Osteoblast (primary cell): ENCODE measurements around the gene CTDP1. TPM values are rescaled to one million over a fixed set of nuclear protein-coding genes. Genes with fewer than 3 reads are reported as not detected.

ENCODE experiments used
- DNase-seq: peaks from one replicate; pipeline ENCODE4 v3.0.0; 2011; ENCODE audit warnings: low spot score, mixed read lengths; ENCODE audit not compliant: insufficient read length; ENCODE audit errors: missing footprints
- H2AFZ ChIP-seq: 2 replicates; pipeline ENCODE4 v1.6.0; 2011; ENCODE audit warnings: mild to moderate bottlenecking, low read length
- H3K27ac ChIP-seq: 2 replicates; pipeline ENCODE4 v1.5.1; 2011; ENCODE audit warnings: mild to moderate bottlenecking, low read depth, low read length, moderate library complexity
- H3K27me3 ChIP-seq: 2 replicates; pipeline ENCODE4 v1.6.0; 2012; ENCODE audit warnings: mild to moderate bottlenecking, control low read depth, inconsistent platforms, low read length, moderate library complexity; ENCODE audit not compliant: insufficient read depth
- H3K36me3 ChIP-seq: 2 replicates; pipeline ENCODE4 v1.5.1; 2011; ENCODE audit warnings: mild to moderate bottlenecking, low read length, control low read depth, moderate library complexity; ENCODE audit not compliant: insufficient read depth
- H3K4me1 ChIP-seq: 2 replicates; pipeline ENCODE4 v1.5.1; 2011; ENCODE audit warnings: mild to moderate bottlenecking, low read length, control low read depth, moderate library complexity; ENCODE audit not compliant: insufficient read depth
- H3K4me2 ChIP-seq: 2 replicates; pipeline ENCODE4 v1.6.0; 2011; ENCODE audit warnings: mild to moderate bottlenecking, low read length; ENCODE audit not compliant: insufficient read depth
- H3K4me3 ChIP-seq: fragments of 200-600 bp; sonication (generic); 3 replicates; pipeline ENCODE4 v1.5.1; 2012; ENCODE audit warnings: mild to moderate bottlenecking, low read length, inconsistent platforms; ENCODE audit not compliant: insufficient read depth
- H3K79me2 ChIP-seq: 2 replicates; pipeline ENCODE4 v1.6.0; 2012; ENCODE audit warnings: mild to moderate bottlenecking, low read length, control low read depth, inconsistent platforms; ENCODE audit not compliant: insufficient read depth
- H3K9me3 ChIP-seq: 2 replicates; pipeline ENCODE4 v1.5.1; 2011; ENCODE audit warnings: low read depth, low read length, control low read depth
- H4K20me1 ChIP-seq: 2 replicates; pipeline ENCODE4 v1.6.0; 2012; ENCODE audit warnings: mild to moderate bottlenecking, low read length, control low read depth; ENCODE audit not compliant: insufficient read depth
- total RNA-seq: library from RNA; depleted of rRNA; stranded (reverse); fragments of >200 nt; gene quantifications from 2 replicates; pipeline ENCODE4 v1.2.3, GENCODE V29; 2012
- TF ChIP-seq, protein P1 (sequence below): IDR thresholded peaks from 2 replicates; pipeline ENCODE4 v1.5.1; 2011; ENCODE audit warnings: mild to moderate bottlenecking, low read depth, low read length, moderate library complexity; ENCODE audit errors: extremely low read depth

The CTDP1 gene
- total RNA-seq, 1 donor: 26.8 TPM

DNA sequence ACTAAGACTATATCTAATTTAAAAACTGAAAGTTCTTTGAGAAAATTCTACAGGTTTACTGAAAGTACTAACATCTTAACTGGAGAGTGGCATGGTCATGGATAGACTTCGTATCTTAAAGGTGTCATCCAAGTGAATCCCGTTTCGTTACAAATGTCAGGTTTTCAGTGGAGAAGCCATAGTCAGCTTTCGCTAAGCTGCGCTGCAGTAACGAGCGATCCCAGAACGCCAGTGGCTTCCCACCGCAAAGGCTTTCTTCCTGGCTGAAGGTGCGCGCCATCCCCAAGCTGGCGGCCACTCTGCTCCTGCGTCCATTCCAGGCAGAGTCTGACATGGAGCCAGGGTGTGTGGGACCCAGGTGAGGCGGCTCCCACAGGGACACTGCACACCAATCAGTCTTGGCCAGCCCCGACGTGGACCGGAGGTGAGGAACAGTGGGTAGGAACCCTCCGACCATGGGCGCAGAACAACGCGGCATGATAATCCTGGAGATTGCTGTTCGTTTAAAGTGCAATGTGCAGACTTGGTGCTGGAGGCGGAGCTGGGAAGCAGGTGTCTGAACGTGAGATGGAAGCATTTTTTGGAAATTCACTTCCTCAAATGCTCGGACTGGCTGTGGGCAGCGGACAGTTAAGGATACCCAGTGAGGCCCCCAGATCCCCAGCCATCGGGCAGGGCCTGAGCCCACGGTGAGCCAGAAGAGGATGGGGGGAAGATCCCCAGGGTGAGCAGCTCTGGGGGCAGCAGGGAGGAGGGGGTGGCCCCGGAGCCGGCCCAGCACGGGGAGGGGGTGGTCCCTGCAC, 90.3 kb downstream of the CTDP1 start:
- H3K4me2 ChIP-seq: no peak overlapping the region
- H4K20me1 ChIP-seq: no peaks in the 10 kb centered on the region
- H3K9me3 ChIP-seq: peaks cover 2% of the 10 kb centered on the region
- H3K36me3 ChIP-seq: no peaks in the 10 kb centered on the region
- DNase-seq: peak; percentile 89
- peaks cover 3% of the 10 kb centered on the region for H3K27me3 ChIP-seq
- no peaks in the 10 kb centered on the region for H3K79me2 ChIP-seq
- H2AFZ ChIP-seq: no peak overlapping the region
- H3K27ac ChIP-seq: no peak overlapping the region
- H3K4me3 ChIP-seq: no peak overlapping the region
- TF ChIP-seq, protein P1, sequence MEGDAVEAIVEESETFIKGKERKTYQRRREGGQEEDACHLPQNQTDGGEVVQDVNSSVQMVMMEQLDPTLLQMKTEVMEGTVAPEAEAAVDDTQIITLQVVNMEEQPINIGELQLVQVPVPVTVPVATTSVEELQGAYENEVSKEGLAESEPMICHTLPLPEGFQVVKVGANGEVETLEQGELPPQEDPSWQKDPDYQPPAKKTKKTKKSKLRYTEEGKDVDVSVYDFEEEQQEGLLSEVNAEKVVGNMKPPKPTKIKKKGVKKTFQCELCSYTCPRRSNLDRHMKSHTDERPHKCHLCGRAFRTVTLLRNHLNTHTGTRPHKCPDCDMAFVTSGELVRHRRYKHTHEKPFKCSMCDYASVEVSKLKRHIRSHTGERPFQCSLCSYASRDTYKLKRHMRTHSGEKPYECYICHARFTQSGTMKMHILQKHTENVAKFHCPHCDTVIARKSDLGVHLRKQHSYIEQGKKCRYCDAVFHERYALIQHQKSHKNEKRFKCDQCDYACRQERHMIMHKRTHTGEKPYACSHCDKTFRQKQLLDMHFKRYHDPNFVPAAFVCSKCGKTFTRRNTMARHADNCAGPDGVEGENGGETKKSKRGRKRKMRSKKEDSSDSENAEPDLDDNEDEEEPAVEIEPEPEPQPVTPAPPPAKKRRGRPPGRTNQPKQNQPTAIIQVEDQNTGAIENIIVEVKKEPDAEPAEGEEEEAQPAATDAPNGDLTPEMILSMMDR: no peak
- peaks cover 6% of the 10 kb centered on the region for H3K4me1 ChIP-seq

DNA sequence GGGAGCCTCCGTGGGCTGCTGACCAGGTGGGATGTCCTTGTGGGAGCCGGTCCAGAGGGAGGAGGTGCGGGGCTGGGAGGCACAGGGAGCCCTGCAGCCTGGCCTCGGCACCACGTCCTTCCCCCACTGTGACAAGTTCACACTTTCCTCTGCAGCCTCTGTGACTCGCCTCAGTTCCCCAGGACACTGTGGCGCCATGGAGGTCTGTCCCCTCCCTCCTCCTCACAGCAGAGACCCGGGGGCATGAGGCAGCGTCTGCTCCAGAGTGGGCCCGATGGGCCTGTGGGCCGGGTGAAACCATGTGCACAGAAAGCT, 90.9 kb downstream of the CTDP1 start:
- Histone ChIP-seq H3K9me3 (peaks cover 2% of the 10 kb centered on the region), H3K27me3 (peaks cover 3% of the 10 kb centered on the region), H2AFZ (no peak overlapping the region), H3K27ac (no peak overlapping the region), H3K4me2 (no peak overlapping the region), H3K36me3 (no peaks in the 10 kb centered on the region), H3K79me2 (no peaks in the 10 kb centered on the region), H3K4me1 (peaks cover 6% of the 10 kb centered on the region), H3K4me3 (no peak overlapping the region), H4K20me1 (no peaks in the 10 kb centered on the region)
- DNase-seq: peak; percentile 79
- TF ChIP-seq, protein P1: no peak

DNA sequence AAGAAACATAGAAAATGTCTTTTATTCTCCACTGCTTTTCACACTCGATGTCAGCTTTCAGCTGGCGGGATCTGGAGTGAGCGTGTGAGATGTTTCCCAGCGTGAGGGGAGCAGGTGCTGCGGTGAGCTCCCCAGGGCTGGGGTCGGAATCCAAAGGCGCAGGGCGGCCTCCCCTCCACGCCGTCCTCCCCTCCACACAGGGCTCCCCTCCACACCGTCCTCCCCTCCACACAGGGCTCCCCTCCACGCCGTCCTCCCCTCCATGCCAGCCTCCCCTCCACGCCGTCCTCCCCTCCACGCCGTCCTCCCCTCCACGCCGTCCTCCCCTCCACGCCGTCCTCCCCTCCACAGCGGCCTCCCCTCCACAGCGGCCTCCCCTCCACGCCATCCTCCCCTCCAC, 91.2 kb downstream of the CTDP1 start:
- Histone ChIP-seq H3K79me2 (no peaks in the 10 kb centered on the region), H2AFZ (no peak overlapping the region), H3K27ac (no peak overlapping the region), H3K27me3 (peaks cover 3% of the 10 kb centered on the region), H4K20me1 (no peaks in the 10 kb centered on the region), H3K4me2 (no peak overlapping the region), H3K4me3 (no peak overlapping the region), H3K4me1 (peaks cover 3% of the 10 kb centered on the region), H3K9me3 (peaks cover 2% of the 10 kb centered on the region), H3K36me3 (no peaks in the 10 kb centered on the region)
- TF ChIP-seq, protein P1: no peak
- peak; percentile 25 for DNase-seq

DNA sequence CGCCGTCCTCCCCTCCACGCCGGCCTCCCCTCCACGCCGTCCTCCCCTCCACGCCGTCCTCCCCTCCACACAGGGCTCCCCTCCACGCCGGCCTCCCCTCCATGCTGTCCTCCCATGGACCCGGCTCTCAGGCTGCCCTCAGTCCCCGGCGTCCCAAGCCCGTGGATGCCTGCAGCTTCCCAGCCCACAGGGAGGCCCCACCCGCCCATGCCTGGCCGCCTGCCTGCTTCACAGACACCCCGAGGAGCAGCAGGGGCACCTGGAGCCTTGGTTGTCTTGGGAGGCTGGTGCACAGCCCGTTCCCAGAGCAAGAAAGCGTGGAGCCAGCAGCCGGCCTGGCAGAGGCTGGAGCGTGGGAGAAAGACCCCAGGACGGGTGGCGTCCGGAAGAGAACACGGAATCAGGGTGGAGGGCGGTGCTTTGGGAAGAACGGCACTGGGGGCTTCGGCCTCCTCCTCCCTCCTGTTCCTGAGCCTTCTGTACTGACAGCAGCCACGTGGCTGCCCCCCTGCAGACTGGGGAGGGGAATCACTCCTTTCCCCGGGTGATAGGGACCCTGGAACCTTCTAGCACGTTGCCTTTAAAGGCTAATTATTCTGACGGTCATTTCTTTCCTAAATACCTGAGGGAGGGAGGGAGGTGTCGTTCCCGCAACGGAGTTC, 92.0 kb downstream of the CTDP1 start:
- no peak overlapping the region for H3K27ac ChIP-seq
- peak; percentile 76 for DNase-seq
- H3K4me3 ChIP-seq: no peak overlapping the region
- peaks cover 2% of the 10 kb centered on the region for H3K9me3 ChIP-seq
- no peaks in the 10 kb centered on the region for H3K36me3 ChIP-seq
- H3K4me1 ChIP-seq: no peaks in the 10 kb centered on the region
- no peaks in the 10 kb centered on the region for H3K79me2 ChIP-seq
- no peak overlapping the region for H2AFZ ChIP-seq
- TF ChIP-seq, protein P1: no peak
- no peak overlapping the region for H3K4me2 ChIP-seq
- no peaks in the 10 kb centered on the region for H4K20me1 ChIP-seq
- peaks cover 3% of the 10 kb centered on the region for H3K27me3 ChIP-seq
